K562 (cell line): ENCODE data around the gene ATP5ME. TPM values are rescaled to one million over a fixed set of nuclear protein-coding genes. Genes with fewer than 3 reads are reported as not detected.

Experiments used
- CHD7 ChIP-seq: fragments of 200-600 bp; sonication (generic); IDR thresholded peaks from one replicate; pipeline ENCODE4 v1.6.1; 2012; ENCODE audit warnings: mild to moderate bottlenecking, low read depth, low read length, inconsistent platforms
- MGA ChIP-seq: fragments of 450-650 bp; IDR thresholded peaks from 2 replicates; pipeline ENCODE4 v1.6.1; 2016; ENCODE audit warnings: mild to moderate bottlenecking, moderate library complexity
- MTA1 ChIP-seq: fragments of 450-650 bp; IDR thresholded peaks from 2 replicates; pipeline ENCODE4 v1.6.1; 2017; ENCODE audit warnings: borderline replicate concordance
- polyA plus RNA-seq, 8 experiments: library from polyadenylated mRNA; depleted of rRNA in 4 of 8; stranded (reverse) in 5 of 8; unstranded in 3 of 8; fragments of >200 nt; fragmentation: Nextera tagmentation in 2 of 8; fragmentation: Illumina TruSeq in 1 of 8; extraction: Ambion mirVana in 2 of 8; extraction: Trizol in 1 of 8; gene quantifications; 2 replicates each; pipeline versions ENCODE4 v1.2.1 to v1.2.3, GENCODE V29; 2011 to 2014; ENCODE audit warnings: inconsistent platforms in 1 of 8, missing spikeins in 1 of 8
- total RNA-seq, 7 experiments: library from RNA; depleted of rRNA in 6 of 7; stranded (reverse); fragments of >200 nt in 6 of 7; fragmentation: Illumina TruSeq in 2 of 7; extraction: Trizol in 2 of 7; gene quantifications; 2 replicates each; pipeline versions ENCODE4 v1.2.1 to v1.2.3, GENCODE V29; 2011 to 2021; ENCODE audit warnings: low replicate concordance in 1 of 7

The ATP5ME gene
- total and polyA plus RNA-seq, 9 of the 15 experiments (the other 6 are each of a cell fraction or from before 2014, with no cell fraction given): 509 to 2,480 (median 887) TPM

- TF ChIP-seq CHD7 (no peak), MTA1 (0 out of 2 replicates have a peak, but pooled peaks have one; percentile 24), MGA (no peak; the same call in 1 of the 2 replicates)
Measured at GRCh38 chr4:705278-706082, 31.4 kb upstream of the ATP5ME start, which contains the start of gene PCGF3 (continued).
